ENCODE results near the gene LBX2.

Gene LBX2

DNA sequence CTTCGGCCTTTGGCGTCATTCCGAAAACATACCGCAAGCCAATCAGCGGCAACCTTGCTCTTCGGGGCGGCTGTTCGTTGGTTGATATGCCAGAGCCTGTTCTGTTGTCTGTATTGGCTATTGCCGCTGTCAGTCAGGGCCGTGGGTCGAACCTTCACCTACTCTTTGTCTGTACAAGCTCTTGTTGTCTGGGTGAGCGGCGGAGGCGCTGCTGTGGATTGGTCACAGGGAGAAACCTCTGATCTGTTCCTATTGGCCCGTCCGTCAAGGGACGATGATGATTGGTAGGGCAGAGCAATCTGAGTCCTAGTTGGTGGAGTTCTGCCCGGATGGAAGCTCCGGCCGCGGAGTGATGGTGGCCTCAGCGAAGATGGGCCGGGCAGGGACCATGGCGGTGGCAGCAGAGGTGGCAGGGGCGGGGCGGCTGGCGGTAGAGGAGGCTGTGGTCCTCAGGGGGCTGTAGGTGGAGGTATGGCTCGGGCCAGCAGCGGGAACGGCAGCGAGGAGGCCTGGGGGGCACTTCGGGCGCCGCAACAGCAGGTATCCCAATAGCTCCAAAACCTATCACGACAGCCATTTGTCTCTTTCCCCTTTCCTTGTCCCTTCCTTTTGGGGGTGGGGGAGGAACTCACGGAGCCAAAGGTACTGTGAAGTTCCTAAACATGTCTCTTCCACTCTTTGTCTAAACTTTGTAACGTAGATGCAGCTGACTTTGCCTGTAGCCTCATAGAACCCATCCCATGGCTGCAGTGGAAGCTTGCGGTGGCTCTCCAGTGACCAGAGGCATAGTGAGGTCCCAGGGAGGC lies 41.1 kb downstream of the LBX2 start, which contains the start of gene WBP1:
TSS of gene WBP1 (plus strand) at position 307 of the 806 bp plus-strand sequence. CDS start at position 472, 165 bp downstream.
- TF ChIP-seq, protein P1, sequence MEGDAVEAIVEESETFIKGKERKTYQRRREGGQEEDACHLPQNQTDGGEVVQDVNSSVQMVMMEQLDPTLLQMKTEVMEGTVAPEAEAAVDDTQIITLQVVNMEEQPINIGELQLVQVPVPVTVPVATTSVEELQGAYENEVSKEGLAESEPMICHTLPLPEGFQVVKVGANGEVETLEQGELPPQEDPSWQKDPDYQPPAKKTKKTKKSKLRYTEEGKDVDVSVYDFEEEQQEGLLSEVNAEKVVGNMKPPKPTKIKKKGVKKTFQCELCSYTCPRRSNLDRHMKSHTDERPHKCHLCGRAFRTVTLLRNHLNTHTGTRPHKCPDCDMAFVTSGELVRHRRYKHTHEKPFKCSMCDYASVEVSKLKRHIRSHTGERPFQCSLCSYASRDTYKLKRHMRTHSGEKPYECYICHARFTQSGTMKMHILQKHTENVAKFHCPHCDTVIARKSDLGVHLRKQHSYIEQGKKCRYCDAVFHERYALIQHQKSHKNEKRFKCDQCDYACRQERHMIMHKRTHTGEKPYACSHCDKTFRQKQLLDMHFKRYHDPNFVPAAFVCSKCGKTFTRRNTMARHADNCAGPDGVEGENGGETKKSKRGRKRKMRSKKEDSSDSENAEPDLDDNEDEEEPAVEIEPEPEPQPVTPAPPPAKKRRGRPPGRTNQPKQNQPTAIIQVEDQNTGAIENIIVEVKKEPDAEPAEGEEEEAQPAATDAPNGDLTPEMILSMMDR (IDR thresholded peaks at IDR 0.05; ENCODE audit: low read depth, low read length, missing control alignments), result no peak
- peak within 1 kb of the TSS; percentile 92 for H3K4me3 ChIP-seq (replicated peaks; ENCODE audit: low read depth, low read length)
- DNase-seq (ENCODE audit: extremely low read depth, low read depth), result peak; percentile 100

DNA sequence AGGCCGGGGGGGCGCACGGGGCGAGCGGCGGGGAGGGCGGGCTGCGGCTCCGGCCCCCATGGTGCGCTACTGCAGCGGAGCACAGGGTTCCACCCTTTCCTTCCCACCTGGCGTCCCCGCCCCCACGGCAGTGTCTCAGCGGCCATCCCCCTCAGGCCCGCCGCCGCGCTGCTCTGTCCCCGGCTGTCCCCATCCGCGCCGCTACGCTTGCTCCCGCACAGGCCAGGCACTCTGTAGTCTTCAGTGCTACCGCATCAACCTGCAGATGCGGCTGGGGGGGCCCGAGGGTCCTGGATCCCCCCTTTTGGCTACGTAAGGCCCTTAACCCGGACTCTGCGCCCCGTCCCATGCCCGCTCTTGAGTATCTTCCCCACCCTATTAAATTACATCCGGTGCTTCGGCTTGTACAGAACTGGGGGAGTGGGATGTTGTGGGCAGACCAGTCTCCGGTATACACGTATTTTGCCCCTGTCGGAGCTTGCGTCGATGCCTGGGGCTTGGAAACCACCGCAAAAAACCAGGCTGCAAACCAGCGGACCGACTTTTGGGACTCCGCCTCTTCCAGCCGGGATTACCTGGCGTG lies 41.8 kb downstream of the LBX2 start:
- TF ChIP-seq, protein P1 (IDR thresholded peaks at IDR 0.05; ENCODE audit: low read depth, low read length, missing control alignments), result no peak
- DNase-seq (ENCODE audit: extremely low read depth, low read depth), result no peak
- H3K4me3 ChIP-seq (replicated peaks; ENCODE audit: low read depth, low read length), result peak overlapping the region; percentile 92

DNA sequence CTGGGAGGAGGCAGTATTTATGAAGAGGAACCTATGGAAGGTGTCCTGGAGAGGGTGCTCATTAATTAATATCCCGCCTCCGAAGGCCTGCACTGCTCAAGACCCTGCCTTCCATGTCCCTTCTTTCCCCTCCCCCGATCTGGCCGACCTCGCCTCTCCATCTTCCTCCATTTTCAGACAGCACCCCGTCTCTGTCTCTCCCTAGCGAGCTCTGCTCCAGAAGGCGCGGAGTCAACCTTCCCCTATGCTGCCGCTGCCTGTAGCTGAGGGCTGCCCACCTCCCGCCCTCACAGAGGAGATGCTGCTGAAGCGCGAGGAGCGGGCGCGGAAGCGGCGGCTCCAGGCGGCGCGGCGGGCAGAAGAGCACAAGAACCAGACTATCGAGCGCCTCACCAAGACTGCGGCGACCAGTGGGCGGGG lies 42.3 kb downstream of the LBX2 start:
- peak overlapping the region; percentile 92 for H3K4me3 ChIP-seq (replicated peaks; ENCODE audit: low read depth, low read length)
- no peak for DNase-seq (ENCODE audit: extremely low read depth, low read depth)
- TF ChIP-seq, protein P1 (IDR thresholded peaks at IDR 0.05; ENCODE audit: low read depth, low read length, missing control alignments), result no peak

DNA sequence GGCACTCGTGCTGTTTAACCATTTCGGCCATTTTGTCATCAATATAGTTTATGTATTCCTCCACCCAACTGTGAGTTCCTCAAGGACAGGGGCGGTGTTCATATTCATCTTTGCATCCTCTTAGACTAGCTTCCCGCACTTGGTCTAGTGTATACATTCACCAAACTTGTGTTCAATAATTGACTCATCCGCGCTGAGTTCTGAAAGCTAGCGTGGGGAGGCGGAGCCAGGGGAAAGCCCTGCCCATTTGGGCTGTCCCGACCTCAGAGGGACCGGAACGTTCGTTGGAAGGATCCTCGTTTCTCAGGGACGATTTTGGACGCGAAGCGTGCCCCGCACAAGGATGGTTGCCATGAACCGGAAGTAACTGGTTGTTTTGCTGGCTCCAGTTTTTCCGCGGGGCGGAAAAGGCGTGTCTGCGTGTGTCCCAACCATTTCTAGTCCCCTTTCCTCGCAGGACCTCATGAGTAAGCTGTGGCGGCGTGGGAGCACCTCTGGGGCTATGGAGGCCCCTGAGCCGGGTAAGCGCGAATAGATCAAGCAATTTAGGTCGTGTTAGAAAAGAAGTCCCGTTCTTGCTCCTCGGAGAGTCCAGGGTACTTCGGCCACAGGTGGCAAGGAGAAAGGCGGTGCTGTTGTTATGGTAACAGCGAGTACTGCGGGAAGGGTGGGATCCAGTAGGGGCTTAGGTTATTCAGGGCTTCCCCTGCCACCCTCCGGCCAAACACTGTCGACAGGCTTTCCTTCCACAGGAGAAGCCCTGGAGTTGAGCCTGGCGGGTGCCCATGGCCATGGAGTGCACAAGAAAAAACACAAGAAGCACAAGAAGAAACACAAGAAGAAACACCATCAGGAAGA lies 44.5 kb downstream of the LBX2 start, which contains the start of gene INO80B:
TSS of gene INO80B (plus strand) at position 434 of the 858 bp plus-strand sequence. CDS start at position 464, 30 bp downstream.
- H3K4me3 ChIP-seq (replicated peaks; ENCODE audit: low read depth, low read length), result peak within 1 kb of the TSS; percentile 59
- TF ChIP-seq, protein P1 (IDR thresholded peaks at IDR 0.05; ENCODE audit: low read depth, low read length, missing control alignments), result no peak
- peak; percentile 97 for DNase-seq (ENCODE audit: extremely low read depth, low read depth)

DNA sequence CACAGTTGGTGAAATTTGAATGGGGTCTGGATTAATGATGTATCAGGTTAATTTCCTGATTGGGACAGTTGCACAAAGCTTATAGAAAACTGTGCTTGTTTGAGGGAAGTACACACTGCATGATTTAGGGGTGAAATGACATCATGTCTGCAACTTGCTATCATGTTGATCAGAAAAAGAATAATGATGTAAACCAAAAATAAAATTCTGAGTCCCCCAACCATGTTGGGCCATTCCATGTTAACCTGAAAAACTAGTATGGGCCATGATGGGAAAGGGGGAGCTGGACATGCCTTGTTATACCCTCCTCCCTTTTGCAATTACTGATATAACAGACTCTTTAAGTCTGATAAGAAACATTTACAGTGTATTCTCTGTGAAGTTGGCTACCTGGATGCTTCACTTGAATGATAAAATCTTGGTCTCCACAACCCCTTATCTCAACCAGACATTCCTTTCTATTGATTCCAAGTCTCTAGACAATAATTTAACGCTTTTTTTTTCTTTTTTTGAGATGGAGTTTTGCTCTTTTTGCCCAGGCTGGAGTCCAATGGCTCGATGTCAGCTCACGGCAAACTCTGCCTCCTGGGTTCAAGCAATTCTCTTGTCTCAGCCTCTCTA lies 48.7 kb downstream of the LBX2 start:
- TF ChIP-seq, protein P1 (IDR thresholded peaks at IDR 0.05; ENCODE audit: low read depth, low read length, missing control alignments), result no peak
- no peak for DNase-seq (ENCODE audit: extremely low read depth, low read depth)
- no peak overlapping the region for H3K4me3 ChIP-seq (replicated peaks; ENCODE audit: low read depth, low read length)

DNA sequence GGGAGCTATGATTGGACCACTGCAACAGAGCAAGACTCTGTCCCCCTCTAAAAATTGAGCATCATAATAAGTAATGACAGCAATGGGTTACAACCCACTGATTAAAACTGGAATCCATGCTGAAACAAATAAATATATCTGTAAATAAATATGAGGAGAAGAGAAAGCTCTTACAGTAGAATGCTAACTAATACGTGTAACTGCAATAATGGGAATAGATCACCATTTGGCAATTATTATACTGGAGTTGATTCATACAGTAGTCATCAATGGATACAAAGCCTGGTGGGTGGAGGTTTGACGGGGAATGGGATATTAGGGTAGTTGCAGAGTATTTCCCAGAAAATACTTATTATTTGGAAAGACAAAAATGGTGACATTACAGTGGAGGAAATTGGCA lies 50.6 kb downstream of the LBX2 start:
- H3K4me3 ChIP-seq (replicated peaks; ENCODE audit: low read depth, low read length), result no peak overlapping the region
- no peak for DNase-seq (ENCODE audit: extremely low read depth, low read depth)
- TF ChIP-seq, protein P1 (IDR thresholded peaks at IDR 0.05; ENCODE audit: low read depth, low read length, missing control alignments), result no peak
